ENCODE data around the gene RAMP3. TPM values are rescaled to one million over a fixed set of nuclear protein-coding genes. Genes with fewer than 3 reads are reported as not detected.

The RAMP3 gene
- total RNA-seq, 1 experiment from 2014 or later: not detected

DNA sequence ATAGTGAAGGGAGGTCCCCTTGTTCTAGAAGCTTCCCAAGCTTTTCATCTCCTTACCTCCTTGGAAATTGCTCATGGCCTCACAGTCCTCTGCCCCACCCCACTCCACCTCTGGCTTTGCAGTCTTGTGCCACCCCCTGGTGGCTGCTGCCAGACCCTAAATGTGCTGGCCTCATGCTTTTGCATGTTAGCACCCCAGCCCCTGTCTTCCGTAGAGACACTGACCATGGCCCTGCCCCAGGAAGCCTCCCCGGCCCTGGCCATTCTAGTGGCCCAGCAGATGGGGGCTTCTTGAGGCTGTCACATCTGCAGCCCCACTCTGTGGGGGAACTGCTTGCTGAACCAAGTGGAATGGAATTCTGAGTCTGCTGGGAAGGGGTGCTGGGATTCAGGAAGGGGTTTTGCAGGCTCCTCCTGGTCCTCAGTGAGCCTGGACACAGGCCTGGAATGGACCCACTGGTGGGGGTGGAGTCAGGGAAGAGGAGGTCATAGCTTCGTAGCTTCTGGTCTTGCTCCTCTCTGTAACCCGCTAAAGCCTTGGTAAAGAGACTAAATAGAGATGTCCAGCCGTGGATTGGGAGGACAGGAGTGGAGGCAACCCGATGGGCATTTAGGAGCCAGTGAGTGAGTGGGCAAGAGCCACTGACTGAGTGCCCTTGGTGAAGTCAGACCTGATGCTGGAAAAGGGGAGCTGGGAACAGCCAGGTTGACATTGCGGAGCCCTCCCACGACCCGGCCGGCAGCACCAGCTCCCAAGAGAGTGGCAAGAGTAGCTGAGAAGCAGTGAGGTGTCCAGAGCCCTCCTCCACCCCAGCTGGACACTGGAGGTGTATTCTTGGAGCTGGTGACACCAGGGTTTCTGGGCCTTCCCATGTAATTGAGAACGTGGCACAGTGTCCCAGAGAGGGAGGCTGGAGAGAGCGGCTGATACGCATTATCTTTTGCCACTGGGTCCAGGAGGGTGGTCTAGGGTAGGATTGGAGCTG, 20.9 kb downstream of the RAMP3 start:
- H3K4me2 ChIP-seq: no peak overlapping the region
- DNase-seq: peak in 1 of 2 experiments; percentile 23
- no TSS peak for BruUV-seq (replicated peaks)
- no peaks in the 10 kb centered on the region for H3K4me1 ChIP-seq (replicated peaks; ENCODE audit: insufficient read depth)
- H3K9me3 ChIP-seq (ENCODE audit: insufficient read depth, low read depth): no peaks in the 10 kb centered on the region
- no peaks in the 10 kb centered on the region for H4K20me1 ChIP-seq (ENCODE audit: insufficient read depth)
- no peaks in the 10 kb centered on the region for H3K9me2 ChIP-seq (ENCODE audit: insufficient read depth)
- no peaks in the 10 kb centered on the region for H3K36me3 ChIP-seq (ENCODE audit: low read depth)
- peaks cover 99% of the 10 kb centered on the region for H3K27me3 ChIP-seq (ENCODE audit: insufficient read depth, low read depth)
- no peaks in the 10 kb centered on the region for H3K79me2 ChIP-seq (ENCODE audit: low read depth)
- no peaks in the 10 kb centered on the region for H3F3A ChIP-seq (ENCODE audit: insufficient read depth, low read depth)
- intact Hi-C loops (cut with micrococcal nuclease; ENCODE audit: unreplicated experiment): no loop called here
- ChIA-PET CTCF (interaction anchor here (0.6 kb wide), 2 partner anchors 322 to 675 kb away, joined by 3 to 8 read pairs; no protein-coding TSS in a partner anchor), POLR2A (ENCODE audit: unreplicated experiment) (no interaction called here)
- TF ChIP-seq, protein P1, sequence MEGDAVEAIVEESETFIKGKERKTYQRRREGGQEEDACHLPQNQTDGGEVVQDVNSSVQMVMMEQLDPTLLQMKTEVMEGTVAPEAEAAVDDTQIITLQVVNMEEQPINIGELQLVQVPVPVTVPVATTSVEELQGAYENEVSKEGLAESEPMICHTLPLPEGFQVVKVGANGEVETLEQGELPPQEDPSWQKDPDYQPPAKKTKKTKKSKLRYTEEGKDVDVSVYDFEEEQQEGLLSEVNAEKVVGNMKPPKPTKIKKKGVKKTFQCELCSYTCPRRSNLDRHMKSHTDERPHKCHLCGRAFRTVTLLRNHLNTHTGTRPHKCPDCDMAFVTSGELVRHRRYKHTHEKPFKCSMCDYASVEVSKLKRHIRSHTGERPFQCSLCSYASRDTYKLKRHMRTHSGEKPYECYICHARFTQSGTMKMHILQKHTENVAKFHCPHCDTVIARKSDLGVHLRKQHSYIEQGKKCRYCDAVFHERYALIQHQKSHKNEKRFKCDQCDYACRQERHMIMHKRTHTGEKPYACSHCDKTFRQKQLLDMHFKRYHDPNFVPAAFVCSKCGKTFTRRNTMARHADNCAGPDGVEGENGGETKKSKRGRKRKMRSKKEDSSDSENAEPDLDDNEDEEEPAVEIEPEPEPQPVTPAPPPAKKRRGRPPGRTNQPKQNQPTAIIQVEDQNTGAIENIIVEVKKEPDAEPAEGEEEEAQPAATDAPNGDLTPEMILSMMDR (conservative IDR thresholded peaks at IDR 0.05): peak; percentile 44
- TF ChIP-seq EZH2 (IDR thresholded peaks at IDR 0.05; ENCODE audit: low read depth): no peak
- no peak overlapping the region for H3K4me3 ChIP-seq
- no peak overlapping the region for H2AFZ ChIP-seq
- H3K27ac ChIP-seq: no peak overlapping the region

DNA sequence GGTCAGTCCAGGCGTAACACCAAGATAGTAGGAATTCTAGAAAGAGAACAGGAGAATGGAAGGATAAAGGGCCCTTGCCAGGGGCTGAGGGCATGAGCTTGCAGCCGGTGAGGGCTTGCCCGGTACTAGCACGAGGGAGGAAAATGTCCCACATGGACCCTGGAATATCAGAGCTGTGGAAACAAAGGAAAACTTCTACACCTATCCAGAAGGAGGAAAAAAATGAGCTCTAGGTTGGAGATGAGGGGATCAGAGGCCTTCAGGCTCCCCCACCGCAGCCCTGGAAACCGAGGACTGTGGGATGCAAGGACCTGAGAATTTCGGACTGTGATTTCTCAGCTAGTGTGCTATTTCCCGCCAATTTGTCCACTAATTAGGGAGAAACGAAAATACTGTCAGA, 22.1 kb downstream of the RAMP3 start:
- TF ChIP-seq, protein P1 (conservative IDR thresholded peaks at IDR 0.05): no peak
- 0 out of 2 replicates have a peak, but pooled peaks have one; percentile 34 for TF ChIP-seq EZH2 (IDR thresholded peaks at IDR 0.05; ENCODE audit: low read depth)
- no peaks in the 10 kb centered on the region for H3K9me2 ChIP-seq (ENCODE audit: insufficient read depth)
- no peak for DNase-seq
- no peak overlapping the region for H3K27ac ChIP-seq
- ChIA-PET CTCF (no interaction called here), POLR2A (ENCODE audit: unreplicated experiment) (interaction anchor here (0.6 kb wide), 1 partner anchor 14 kb away, joined by 9 read pairs; no protein-coding TSS in a partner anchor)
- no peak overlapping the region for H3K4me2 ChIP-seq
- BruUV-seq (replicated peaks): no TSS peak
- no peaks in the 10 kb centered on the region for H3K36me3 ChIP-seq (ENCODE audit: low read depth)
- H3K4me1 ChIP-seq (replicated peaks; ENCODE audit: insufficient read depth): no peaks in the 10 kb centered on the region
- H3K9me3 ChIP-seq (ENCODE audit: insufficient read depth, low read depth): no peaks in the 10 kb centered on the region
- H3K4me3 ChIP-seq: no peak overlapping the region
- H3K79me2 ChIP-seq (ENCODE audit: low read depth): no peaks in the 10 kb centered on the region
- intact Hi-C loops (cut with micrococcal nuclease; ENCODE audit: unreplicated experiment): no loop called here
- no peaks in the 10 kb centered on the region for H4K20me1 ChIP-seq (ENCODE audit: insufficient read depth)
- H3F3A ChIP-seq (ENCODE audit: insufficient read depth, low read depth): no peaks in the 10 kb centered on the region
- no peak overlapping the region for H2AFZ ChIP-seq
- H3K27me3 ChIP-seq (ENCODE audit: insufficient read depth, low read depth): peaks cover 100% of the 10 kb centered on the region

DNA sequence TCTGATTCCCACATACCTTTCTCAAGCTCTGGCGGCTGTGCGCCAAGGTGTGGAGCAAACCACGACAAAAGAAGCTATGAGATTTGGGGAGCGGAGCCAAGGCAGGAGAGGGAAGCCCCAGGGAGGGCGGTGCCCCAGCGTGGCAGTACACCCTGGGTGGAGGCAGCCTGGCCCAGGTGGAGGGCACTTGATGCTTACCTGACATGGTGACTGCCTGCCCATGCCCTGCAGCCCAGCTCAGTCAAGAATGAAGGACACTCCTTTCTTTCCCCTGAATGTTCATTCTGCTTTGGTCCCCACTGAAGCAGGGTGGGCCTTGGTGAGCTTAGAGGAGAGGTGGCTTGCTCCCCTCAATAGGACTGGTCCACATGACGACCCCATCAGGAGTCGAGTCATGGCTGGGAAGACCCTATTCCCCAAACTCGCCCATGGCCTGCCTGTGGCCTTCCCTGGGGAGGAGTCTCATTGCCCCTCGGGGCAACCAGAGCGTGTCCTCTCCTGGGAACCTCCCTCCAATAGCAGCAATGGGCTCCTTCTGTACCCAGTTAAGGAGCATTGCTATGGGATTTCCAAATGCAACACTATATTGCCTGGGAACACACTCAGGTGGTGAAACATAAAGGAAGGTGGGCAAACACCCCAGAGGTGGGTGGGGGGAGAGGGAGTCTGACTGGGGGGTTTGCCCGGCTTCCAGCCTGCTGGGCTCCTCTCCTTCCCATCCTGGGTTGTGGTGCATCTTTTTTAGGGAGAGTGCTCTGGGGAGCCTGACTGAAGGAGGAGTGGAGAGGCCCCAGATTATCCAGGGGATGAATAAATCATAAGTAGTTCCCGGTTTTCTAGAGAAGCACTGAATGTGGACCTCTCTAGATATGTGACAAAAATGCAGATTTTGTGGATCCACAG, 22.7 kb downstream of the RAMP3 start:
- no peak overlapping the region for H3K4me2 ChIP-seq
- ChIA-PET POLR2A (ENCODE audit: unreplicated experiment) (interaction anchor here (0.6 kb wide), 1 partner anchor 14 kb away, joined by 9 read pairs; no protein-coding TSS in a partner anchor), CTCF (no interaction called here)
- H3K4me3 ChIP-seq: no peak overlapping the region
- no peaks in the 10 kb centered on the region for H3K9me3 ChIP-seq (ENCODE audit: insufficient read depth, low read depth)
- DNase-seq: no peak
- no peak overlapping the region for H2AFZ ChIP-seq
- H3F3A ChIP-seq (ENCODE audit: insufficient read depth, low read depth): no peaks in the 10 kb centered on the region
- intact Hi-C loops (cut with micrococcal nuclease; ENCODE audit: unreplicated experiment): no loop called here
- no peaks in the 10 kb centered on the region for H3K79me2 ChIP-seq (ENCODE audit: low read depth)
- no peaks in the 10 kb centered on the region for H4K20me1 ChIP-seq (ENCODE audit: insufficient read depth)
- no peaks in the 10 kb centered on the region for H3K4me1 ChIP-seq (replicated peaks; ENCODE audit: insufficient read depth)
- no TSS peak for BruUV-seq (replicated peaks)
- no peak overlapping the region for H3K27ac ChIP-seq
- H3K36me3 ChIP-seq (ENCODE audit: low read depth): no peaks in the 10 kb centered on the region
- 0 out of 2 replicates have a peak, but pooled peaks have one; percentile 6 for TF ChIP-seq EZH2 (IDR thresholded peaks at IDR 0.05; ENCODE audit: low read depth)
- TF ChIP-seq, protein P1 (conservative IDR thresholded peaks at IDR 0.05): no peak
- H3K9me2 ChIP-seq (ENCODE audit: insufficient read depth): no peaks in the 10 kb centered on the region
- peaks cover 100% of the 10 kb centered on the region for H3K27me3 ChIP-seq (ENCODE audit: insufficient read depth, low read depth)
